SJCRH30 (cell line): ENCODE data around the gene B4GALT5. TPM values are rescaled to one million over a fixed set of nuclear protein-coding genes. Genes with fewer than 3 reads are reported as not detected.
"Not testable (repeated sequence)": the region's sequence is repeated elsewhere in the genome, so short reads cannot be mapped to it uniquely, and the experiment has no call there.

Experiments
- DNase-seq, 2 experiments: peaks; one replicate each; pipeline ENCODE4 v3.0.0-alpha.2; 2015 to 2020
- H3K27ac ChIP-seq: fragments of 250-450 bp; sonication (Bioruptor Pico); 2 replicates; pipeline ENCODE4 v1.5.1; 2020; ENCODE audit warnings: mild to moderate bottlenecking, moderate library complexity
- H3K27me3 ChIP-seq: fragments of 250-450 bp; sonication (Bioruptor Pico); 2 replicates; pipeline ENCODE4 v1.5.1; 2020; ENCODE audit warnings: mild to moderate bottlenecking, moderate library complexity
- H3K36me3 ChIP-seq: fragments of 250-450 bp; sonication (Bioruptor Pico); 2 replicates; pipeline ENCODE4 v1.5.1; 2020; ENCODE audit warnings: mild to moderate bottlenecking, moderate library complexity
- H3K4me1 ChIP-seq: fragments of 250-450 bp; sonication (Bioruptor Pico); 2 replicates; pipeline ENCODE4 v1.5.1; 2020; ENCODE audit warnings: mild to moderate bottlenecking, moderate library complexity
- H3K4me3 ChIP-seq: fragments of 250-450 bp; sonication (Bioruptor Pico); 2 replicates; pipeline ENCODE4 v1.5.1; 2020; ENCODE audit warnings: mild to moderate bottlenecking, moderate library complexity
- H3K9me3 ChIP-seq: fragments of 250-450 bp; sonication (Bioruptor Pico); replicated peaks from 2 replicates; pipeline ENCODE4 v1.5.1; 2020; ENCODE audit warnings: mild to moderate bottlenecking, moderate library complexity
- total RNA-seq: library from RNA; depleted of rRNA; stranded (reverse); fragments of >200 nt; shearing (Covaris generic); gene quantifications from 2 replicates; pipeline ENCODE4 v1.2.3, GENCODE V29; 2014

B4GALT5 gene
- total RNA-seq, 1 experiment from 2014 or later: 81.1 TPM

GRCh38 chr20:49748525-49748838 is 34.8 kb upstream of the B4GALT5 start:
- Histone ChIP-seq H3K4me3 (no peak overlapping the region), H3K9me3 (no peaks in the 10 kb centered on the region), H3K36me3 (no peaks in the 10 kb centered on the region), H3K4me1 (no peaks in the 10 kb centered on the region), H3K27ac (no peak overlapping the region), H3K27me3 (peaks cover 4% of the 10 kb centered on the region; the same call in 1 of the 2 replicates)
- no peak for DNase-seq

GRCh38 chr20:49747707-49748524 is 34.2 kb upstream of the B4GALT5 start:
- Histone ChIP-seq H3K27me3 (peaks cover 4% of the 10 kb centered on the region; the same call in 1 of the 2 replicates), H3K36me3 (no peaks in the 10 kb centered on the region), H3K27ac (no peak overlapping the region), H3K4me3 (no peak overlapping the region), H3K9me3 (no peaks in the 10 kb centered on the region), H3K4me1 (no peaks in the 10 kb centered on the region)
- DNase-seq: peak; percentile 74 to 85

- no peak overlapping the region for H3K4me3 ChIP-seq
- H3K4me1 ChIP-seq: no peaks in the 10 kb centered on the region
- no peaks in the 10 kb centered on the region for H3K27me3 ChIP-seq
- no peaks in the 10 kb centered on the region for H3K36me3 ChIP-seq
- H3K27ac ChIP-seq: no peak overlapping the region
- H3K9me3 ChIP-seq: no peaks in the 10 kb centered on the region
- no peak for DNase-seq
Observed at GRCh38 chr20:49742948-49743347, 29.3 kb upstream of the B4GALT5 start.

GRCh38 chr20:49741977-49742376 is 28.3 kb upstream of the B4GALT5 start:
- H3K27me3 ChIP-seq: no peaks in the 10 kb centered on the region
- no peaks in the 10 kb centered on the region for H3K9me3 ChIP-seq
- H3K27ac ChIP-seq: no peak overlapping the region
- no peak overlapping the region for H3K4me3 ChIP-seq
- no peak for DNase-seq
- H3K4me1 ChIP-seq: no peaks in the 10 kb centered on the region
- no peaks in the 10 kb centered on the region for H3K36me3 ChIP-seq

- Histone ChIP-seq H3K27me3 (no peaks in the 10 kb centered on the region), H3K36me3 (no peaks in the 10 kb centered on the region), H3K4me1 (no peaks in the 10 kb centered on the region), H3K27ac (no peak overlapping the region), H3K4me3 (no peak overlapping the region), H3K9me3 (no peaks in the 10 kb centered on the region)
- DNase-seq: no peak
Observed at GRCh38 chr20:49740807-49741206, 27.1 kb upstream of the B4GALT5 start.

GRCh38 chr20:49739042-49739441 is 25.4 kb upstream of the B4GALT5 start:
- H3K27me3 ChIP-seq: no peaks in the 10 kb centered on the region
- no peaks in the 10 kb centered on the region for H3K9me3 ChIP-seq
- H3K36me3 ChIP-seq: no peaks in the 10 kb centered on the region
- no peak overlapping the region for H3K27ac ChIP-seq
- peaks cover under 1% of the 10 kb centered on the region; the same call in 1 of the 2 replicates for H3K4me1 ChIP-seq
- H3K4me3 ChIP-seq: no peak overlapping the region
- no peak for DNase-seq

- no peaks in the 10 kb centered on the region for H3K27me3 ChIP-seq
- H3K36me3 ChIP-seq: no peaks in the 10 kb centered on the region
- H3K4me1 ChIP-seq: peaks cover 10% of the 10 kb centered on the region
- no peak for DNase-seq
- no peaks in the 10 kb centered on the region for H3K9me3 ChIP-seq
- H3K4me3 ChIP-seq: no peak overlapping the region
- no peak overlapping the region for H3K27ac ChIP-seq
Observed at GRCh38 chr20:49737260-49737659, 23.6 kb upstream of the B4GALT5 start.

- no peaks in the 10 kb centered on the region for H3K27me3 ChIP-seq
- H3K4me1 ChIP-seq: peaks cover 10% of the 10 kb centered on the region
- no peak overlapping the region for H3K4me3 ChIP-seq
- H3K36me3 ChIP-seq: no peaks in the 10 kb centered on the region
- DNase-seq: no peak
- no peaks in the 10 kb centered on the region for H3K9me3 ChIP-seq
- H3K27ac ChIP-seq: no peak overlapping the region
Observed at GRCh38 chr20:49729780-49730179, 16.1 kb upstream of the B4GALT5 start.

GRCh38 chr20:49727894-49728885 is 14.5 kb upstream of the B4GALT5 start:
- H3K4me3 ChIP-seq: no peak overlapping the region
- no peaks in the 10 kb centered on the region for H3K9me3 ChIP-seq
- H3K36me3 ChIP-seq: no peaks in the 10 kb centered on the region

GRCh38 chr20:49727478-49727877 is 13.8 kb upstream of the B4GALT5 start:
- no peaks in the 10 kb centered on the region for H3K27me3 ChIP-seq
- no peak overlapping the region for H3K4me3 ChIP-seq
- DNase-seq: no peak
- H3K36me3 ChIP-seq: no peaks in the 10 kb centered on the region
- no peak overlapping the region for H3K27ac ChIP-seq
- no peaks in the 10 kb centered on the region for H3K9me3 ChIP-seq
- H3K4me1 ChIP-seq: no peaks in the 10 kb centered on the region

More at GRCh38 chr20:49727894-49728885, 14.5 kb upstream of the B4GALT5 start:
- no peak for DNase-seq
- H3K27ac ChIP-seq: no peak overlapping the region
- peaks cover 3% of the 10 kb centered on the region; the same call in 1 of the 2 replicates for H3K4me1 ChIP-seq
- H3K27me3 ChIP-seq: no peaks in the 10 kb centered on the region

GRCh38 chr20:49725694-49726093 is 12.0 kb upstream of the B4GALT5 start:
- Histone ChIP-seq H3K9me3 (no peaks in the 10 kb centered on the region), H3K27ac (no peak overlapping the region), H3K36me3 (no peaks in the 10 kb centered on the region), H3K4me1 (no peaks in the 10 kb centered on the region), H3K27me3 (no peaks in the 10 kb centered on the region), H3K4me3 (no peak overlapping the region)
- no peak for DNase-seq

- not testable (repeated sequence) for H3K27ac ChIP-seq, H3K4me3 ChIP-seq, DNase-seq
Observed at GRCh38 chr20:49725224-49725606, 11.5 kb upstream of the B4GALT5 start.

GRCh38 chr20:49724408-49725223 is 10.9 kb upstream of the B4GALT5 start:
- Histone ChIP-seq H3K27me3 (no peaks in the 10 kb centered on the region), H3K9me3 (no peaks in the 10 kb centered on the region), H3K4me1 (no peaks in the 10 kb centered on the region), H3K36me3 (no peaks in the 10 kb centered on the region), H3K4me3 (no peak overlapping the region), H3K27ac (no peak overlapping the region)
- peak; percentile 46 to 56 for DNase-seq

More at GRCh38 chr20:49725224-49725606, 11.5 kb upstream of the B4GALT5 start:
- not testable (repeated sequence) for H3K36me3 ChIP-seq, H3K4me1 ChIP-seq, H3K27me3 ChIP-seq, H3K9me3 ChIP-seq

- not testable (repeated sequence) for H3K4me3 ChIP-seq, DNase-seq, H3K27ac ChIP-seq, H3K27me3 ChIP-seq, H3K36me3 ChIP-seq, H3K9me3 ChIP-seq, H3K4me1 ChIP-seq
Observed at GRCh38 chr20:49723758-49724157, 10.1 kb upstream of the B4GALT5 start.
